ENCODE results near the gene RANBP6. TPM values are rescaled to one million over a fixed set of nuclear protein-coding genes. Genes with fewer than 3 reads are reported as not detected.
"Not testable (repeated sequence)": the region's sequence is repeated elsewhere in the genome, so short reads cannot be mapped to it uniquely, and the experiment has no call there.

RANBP6 gene
- total RNA-seq: 23.4 TPM
- long read RNA-seq, full-length matches to known transcripts: 44 of 44 reads
- long read RNA-seq, partial matches to known transcripts: 0 of 44 reads
- long read RNA-seq, other reads (novel, unspliced or antisense): 0 of 44 reads

- TF ChIP-seq CTCF (IDR thresholded peaks at IDR 0.05; ENCODE audit: borderline replicate concordance): no peak
- DNase-seq: peak; percentile 92
- peaks cover 53% of the 10 kb centered on the region for H3K4me1 ChIP-seq
- peaks cover 21% of the 10 kb centered on the region for H3K36me3 ChIP-seq
- H3K4me3 ChIP-seq: peak within 1 kb of the TSS; percentile 84
- H3K27ac ChIP-seq (replicated peaks): peak within 1 kb of the TSS; percentile 90
- intact Hi-C loops (cut with micrococcal nuclease): no loop called here
- no peaks in the 10 kb centered on the region for H3K9me3 ChIP-seq (replicated peaks)
- no peaks in the 10 kb centered on the region for H3K27me3 ChIP-seq (ENCODE audit: low read depth)
Observed at GRCh38 chr9:6015278-6016157, at the start of gene RANBP6. Gene RANBP6 (minus strand): TSS chr9:6015624. CDS start chr9:6015607, 17 bp downstream.

- H3K4me1 ChIP-seq; H3K36me3 ChIP-seq; H3K4me3 ChIP-seq; intact Hi-C loops (cut with micrococcal nuclease); DNase-seq; H3K9me3 ChIP-seq (replicated peaks); H3K27ac ChIP-seq (replicated peaks): not testable (repeated sequence)
- peaks cover 15% of the 10 kb centered on the region for H3K27me3 ChIP-seq (ENCODE audit: low read depth)
Observed at GRCh38 chr9:6063146-6063545, 47.7 kb upstream of the RANBP6 start.

GRCh38 chr9:6055666-6056065, 40.2 kb upstream of the RANBP6 start:
- DNase-seq: no peak
- Histone ChIP-seq H3K27ac (replicated peaks) (no peak overlapping the region), H3K9me3 (replicated peaks) (peaks cover 4% of the 10 kb centered on the region), H3K4me3 (no peak overlapping the region), H3K36me3 (no peaks in the 10 kb centered on the region), H3K4me1 (no peaks in the 10 kb centered on the region), H3K27me3 (ENCODE audit: low read depth) (no peaks in the 10 kb centered on the region)
- intact Hi-C loops (cut with micrococcal nuclease): loop anchor here (2.0 kb wide), 2 partner anchors 169 to 251 kb away; no protein-coding TSS in a partner anchor
- no peak for TF ChIP-seq CTCF (IDR thresholded peaks at IDR 0.05; ENCODE audit: borderline replicate concordance)

- Histone ChIP-seq H3K9me3 (replicated peaks) (peaks cover 4% of the 10 kb centered on the region), H3K27me3 (ENCODE audit: low read depth) (no peaks in the 10 kb centered on the region), H3K4me1 (no peaks in the 10 kb centered on the region), H3K4me3 (no peak overlapping the region), H3K27ac (replicated peaks) (no peak overlapping the region), H3K36me3 (no peaks in the 10 kb centered on the region)
- TF ChIP-seq CTCF (IDR thresholded peaks at IDR 0.05; ENCODE audit: borderline replicate concordance): peak; percentile 63
- DNase-seq: no peak
- intact Hi-C loops (cut with micrococcal nuclease): loop anchor here (2.0 kb wide), 2 partner anchors 168 to 252 kb away; no protein-coding TSS in a partner anchor
Observed at GRCh38 chr9:6055216-6055615, 39.8 kb upstream of the RANBP6 start.

GRCh38 chr9:6054280-6055099, 39.1 kb upstream of the RANBP6 start:
- peak; percentile 38 for DNase-seq
- no peaks in the 10 kb centered on the region for H3K4me1 ChIP-seq
- no peaks in the 10 kb centered on the region for H3K36me3 ChIP-seq
- no peak overlapping the region for H3K4me3 ChIP-seq
- peaks cover 4% of the 10 kb centered on the region for H3K9me3 ChIP-seq (replicated peaks)
- TF ChIP-seq CTCF (IDR thresholded peaks at IDR 0.05; ENCODE audit: borderline replicate concordance): peak; percentile 84
- no peak overlapping the region for H3K27ac ChIP-seq (replicated peaks)
- intact Hi-C loops (cut with micrococcal nuclease): loop anchor here (2.0 kb wide), 2 partner anchors 168 to 252 kb away; no protein-coding TSS in a partner anchor
- peaks cover 6% of the 10 kb centered on the region for H3K27me3 ChIP-seq (ENCODE audit: low read depth)

All from left ventricle myocardium inferior (tissue), 1 donor.